Stimulated activated CD8-positive, alpha-beta memory T cell treated with anti-CD3 and anti-CD28 coated beads, Interleukin-15, amount 100 ng/mL, for 48 hours (primary cell): ENCODE data around the gene FGGY.
"Not testable (repeated sequence)": the region's sequence is repeated elsewhere in the genome, so short reads cannot be mapped to it uniquely, and the experiment has no call there.

ENCODE experiments used
- DNase-seq, 2 donors: peaks; one replicate each; pipeline ENCODE4 v3.0.0-alpha.2; 2020; ENCODE audit warnings: low read depth in 2 of 2

Gene FGGY

GRCh38 chr1:59579222-59579621 is 282.3 kb downstream of the FGGY start:
- no peak for DNase-seq

DNA sequence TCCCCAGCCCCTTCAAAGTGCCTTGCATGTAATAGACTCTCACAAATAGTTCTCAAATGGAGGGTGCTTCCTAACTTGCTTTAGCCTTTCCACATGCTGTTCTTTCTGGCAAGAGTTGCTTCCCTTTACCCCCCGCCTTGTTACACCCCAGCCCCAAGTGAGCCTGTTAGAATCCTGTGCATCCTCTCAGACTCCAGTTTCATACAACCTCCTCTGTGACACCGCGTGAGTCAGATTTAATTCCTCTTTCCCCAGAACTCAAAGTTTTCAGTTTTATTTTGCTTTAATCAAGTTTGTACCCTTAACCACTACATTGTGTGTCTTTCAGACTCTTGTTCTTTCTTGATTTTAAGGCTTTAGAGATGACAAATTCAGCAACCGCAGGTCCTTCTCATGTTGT is 283.4 kb downstream of the FGGY start:
- DNase-seq: no peak

- DNase-seq: not testable (repeated sequence)
These were observed 295.5 kb downstream of the FGGY start for GRCh38 chr1:59592410-59592809.

- no peak for DNase-seq
These were observed 296.0 kb downstream of the FGGY start for GRCh38 chr1:59592924-59593323.

- no peak for DNase-seq
These were observed 297.2 kb downstream of the FGGY start for GRCh38 chr1:59593798-59594790.

DNA sequence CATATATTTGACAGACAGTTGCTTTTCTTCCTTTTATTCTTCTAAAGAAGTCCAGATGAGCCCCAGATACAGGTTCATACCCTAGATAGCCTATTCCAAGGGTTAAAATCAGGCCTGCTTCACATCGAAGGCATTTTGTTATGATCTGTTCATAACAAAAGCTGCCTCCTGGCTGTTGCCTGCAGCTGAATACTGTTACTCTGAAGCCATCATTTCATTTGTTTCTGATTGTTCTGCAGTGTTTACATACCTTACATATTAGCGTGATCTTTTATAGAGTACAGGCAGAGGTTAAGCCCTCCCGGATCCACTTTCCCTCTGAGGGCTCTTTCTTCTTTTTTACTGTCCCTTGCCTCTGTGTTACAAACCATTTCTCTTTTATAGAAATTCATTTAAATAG is 298.9 kb downstream of the FGGY start:
- DNase-seq: no peak

GRCh38 chr1:59596432-59596831 is 299.5 kb downstream of the FGGY start:
- no peak for DNase-seq

- DNase-seq: no peak
These were observed 300.1 kb downstream of the FGGY start for GRCh38 chr1:59596956-59597355.

DNA sequence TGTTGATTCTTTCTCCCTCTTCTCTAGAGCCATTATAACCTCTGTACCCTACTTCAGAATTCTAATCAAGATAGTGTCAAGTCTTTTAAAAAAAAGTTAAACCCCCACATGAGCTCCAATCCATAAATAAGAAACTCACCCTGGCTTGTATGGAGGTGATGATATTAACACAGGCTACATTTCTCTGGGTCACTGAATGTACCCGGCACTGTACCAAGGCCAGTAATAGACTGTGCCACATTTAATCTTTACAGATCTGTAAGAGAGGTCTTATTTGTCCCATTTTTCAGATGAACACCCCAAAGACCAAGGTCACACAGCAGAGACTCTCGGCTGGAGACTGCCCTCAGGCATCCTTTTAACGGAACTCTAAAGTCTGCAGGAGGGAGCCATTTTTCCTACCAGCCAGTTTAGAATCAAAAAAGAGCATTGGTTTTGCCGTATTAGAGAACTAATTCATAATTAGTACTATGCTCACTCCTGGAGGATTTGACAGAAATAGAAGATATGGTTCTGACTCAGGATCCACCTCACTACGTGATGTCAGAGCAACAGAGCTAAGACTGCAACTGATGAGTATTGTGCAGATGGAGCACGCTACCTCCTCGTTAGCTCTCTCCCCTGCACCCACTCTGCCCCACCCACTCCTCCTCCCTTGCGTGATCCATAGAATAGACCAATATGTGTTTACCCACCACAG is 300.7 kb downstream of the FGGY start:
- DNase-seq: no peak

DNA sequence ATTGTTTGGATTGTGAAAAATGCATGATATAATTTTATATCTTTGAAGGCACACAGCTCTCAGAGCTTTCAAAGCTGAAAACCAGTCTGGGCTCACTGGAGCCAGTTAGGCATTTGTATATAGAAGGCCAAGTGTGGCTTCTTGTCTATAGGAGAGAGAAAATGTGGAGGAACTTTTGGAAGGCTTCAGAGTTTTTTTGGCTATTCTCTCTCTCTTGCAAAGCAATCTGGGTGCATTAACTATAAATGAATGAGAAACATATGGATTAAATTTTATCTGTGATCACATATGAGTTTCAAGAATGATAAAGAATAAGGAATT is 301.2 kb downstream of the FGGY start:
- no peak for DNase-seq

DNA sequence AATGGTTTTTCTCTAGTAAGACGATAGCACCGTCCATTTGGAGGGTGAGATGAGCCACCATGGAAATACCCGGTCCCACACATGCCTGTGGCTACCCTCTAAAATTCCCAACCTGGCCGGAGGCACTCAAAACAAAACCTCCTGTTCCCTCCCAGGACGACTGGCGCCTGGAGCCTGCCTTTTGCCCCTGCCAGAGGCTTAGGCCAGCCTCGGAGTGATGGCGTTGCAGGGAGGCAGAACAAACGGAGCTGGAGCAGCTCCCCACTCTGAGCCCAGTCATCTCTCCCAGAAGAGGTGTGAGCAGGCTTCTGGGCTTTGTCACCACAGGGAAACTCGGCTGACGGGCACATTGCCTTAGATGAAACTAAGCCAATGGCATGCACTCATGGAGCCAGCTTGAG is 304.1 kb downstream of the FGGY start:
- no peak for DNase-seq

- DNase-seq: no peak
These were observed 304.9 kb downstream of the FGGY start for GRCh38 chr1:59601811-59602210.

- DNase-seq: no peak
These were observed 307.3 kb downstream of the FGGY start for GRCh38 chr1:59604191-59604590.

- no peak for DNase-seq
These were observed 308.3 kb downstream of the FGGY start for GRCh38 chr1:59605184-59605583.

GRCh38 chr1:59605761-59606160 is 308.9 kb downstream of the FGGY start:
- DNase-seq: no peak

DNA sequence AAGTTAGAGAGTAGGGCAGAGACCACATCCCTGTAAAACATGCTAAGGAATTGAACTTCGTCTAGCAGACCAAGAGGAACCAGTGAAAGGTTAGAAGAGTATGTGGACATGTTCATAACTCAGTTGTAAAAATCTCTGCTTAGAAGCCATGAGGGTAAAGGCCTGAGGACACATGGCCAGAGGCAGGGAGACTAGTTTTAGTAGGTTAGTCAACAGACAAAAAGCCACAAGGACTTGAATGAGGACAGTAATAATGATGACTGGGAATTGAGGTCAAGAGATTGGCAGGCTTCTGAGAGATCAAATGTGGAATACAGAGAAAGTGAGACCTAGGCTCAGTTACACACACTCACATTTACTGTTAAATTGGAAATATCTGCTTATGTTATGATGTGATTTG is 312.4 kb downstream of the FGGY start:
- no peak for DNase-seq

GRCh38 chr1:59610499-59610898 is 313.6 kb downstream of the FGGY start:
- not testable (repeated sequence) for DNase-seq

DNA sequence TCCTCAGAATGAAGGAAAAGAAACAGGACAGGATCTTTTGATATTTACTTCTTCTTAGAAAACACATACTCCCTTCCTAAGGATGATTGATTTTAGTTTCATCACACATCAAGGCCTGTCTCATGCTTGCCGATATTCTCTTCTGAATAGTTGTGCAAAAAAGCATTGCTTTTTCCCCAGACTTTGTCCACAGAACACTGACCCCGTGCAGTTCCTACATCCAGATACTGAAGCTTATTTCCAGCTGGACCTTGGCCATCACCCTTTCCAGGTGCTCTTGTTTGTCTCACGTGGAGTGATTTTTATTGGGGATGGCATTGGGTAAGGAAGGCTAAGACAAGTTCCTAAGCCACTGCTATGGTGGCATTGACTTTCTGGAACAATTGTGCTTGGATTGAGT is 320.5 kb downstream of the FGGY start:
- DNase-seq: no peak

DNA sequence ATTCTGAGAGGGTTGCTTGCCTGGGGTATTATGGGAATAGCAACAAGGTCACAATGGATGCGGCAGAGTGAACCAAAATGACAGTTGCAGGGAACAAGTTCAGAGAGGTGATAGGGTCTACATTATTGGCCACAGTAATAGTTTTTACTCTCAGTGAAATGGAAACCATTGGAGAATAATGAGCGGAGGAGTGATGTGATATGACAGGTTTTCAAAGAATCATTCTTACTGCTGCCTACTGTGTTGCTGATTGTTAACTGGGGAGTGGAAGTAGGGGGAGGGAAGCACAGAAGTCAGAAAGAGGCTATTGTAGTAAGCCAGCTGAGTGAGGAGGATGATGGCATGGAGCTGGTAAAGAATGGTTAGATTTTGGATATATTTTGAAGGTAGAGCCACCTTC is 322.7 kb downstream of the FGGY start:
- no peak for DNase-seq

GRCh38 chr1:59625384-59625783 is 328.5 kb downstream of the FGGY start:
- DNase-seq: no peak

- DNase-seq: no peak
These were observed 334.8 kb downstream of the FGGY start for GRCh38 chr1:59631561-59632255.

DNA sequence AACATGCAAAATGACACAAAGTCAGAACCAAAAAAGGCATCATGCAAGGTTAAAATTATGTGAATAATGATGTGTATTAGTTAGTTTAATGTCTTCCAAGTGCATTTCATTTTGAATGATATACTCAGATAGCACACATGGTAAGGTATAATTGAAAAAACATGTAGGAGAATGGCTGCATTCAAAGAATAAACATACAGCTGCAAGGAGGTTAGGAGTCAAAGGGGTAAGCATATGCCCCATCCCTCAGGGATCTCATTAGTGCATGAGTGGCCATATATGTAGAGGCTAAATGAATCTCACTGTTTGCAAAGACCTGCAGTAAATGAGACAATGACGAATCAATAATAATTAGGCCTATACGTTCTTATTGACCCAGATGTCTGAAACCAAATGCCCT is 338.2 kb downstream of the FGGY start:
- DNase-seq: no peak
